Hepatocyte (in vitro differentiated cells): Measurements from ENCODE around the gene ADD1. TPM values are rescaled to one million over a fixed set of nuclear protein-coding genes. Genes with fewer than 3 reads are reported as not detected.
"Not testable (repeated sequence)": the region's sequence is repeated elsewhere in the genome, so short reads cannot be mapped to it uniquely, and the experiment has no call there.

Source experiments
- DNase-seq: peaks from one replicate; pipeline ENCODE4 v3.0.0-alpha.2; 2016; ENCODE audit warnings: low spot score
- H2AFZ ChIP-seq: fragments of 200-600 bp; sonication (generic); 2 replicates; pipeline ENCODE4 v1.6.0; 2016; ENCODE audit warnings: antibody characterized with exemption, mild to moderate bottlenecking
- H3K27ac ChIP-seq: fragments of 200-600 bp; sonication (generic); 2 replicates; pipeline ENCODE4 v1.5.1; 2016; ENCODE audit warnings: mild to moderate bottlenecking
- H3K27me3 ChIP-seq: fragments of 200-600 bp; sonication (generic); 2 replicates; pipeline ENCODE4 v1.6.1; 2016
- H3K36me3 ChIP-seq: fragments of 200-600 bp; sonication (generic); replicated peaks from 2 replicates; pipeline ENCODE4 v1.5.1; 2016; ENCODE audit warnings: low read depth; ENCODE audit not compliant: insufficient read depth
- H3K4me1 ChIP-seq: fragments of 200-600 bp; sonication (generic); 2 replicates; pipeline ENCODE4 v1.5.1; 2016; ENCODE audit warnings: mild to moderate bottlenecking, moderate library complexity; ENCODE audit not compliant: insufficient read depth
- H3K4me2 ChIP-seq: fragments of 200-600 bp; sonication (generic); 2 replicates; pipeline ENCODE4 v1.6.0; 2016
- H3K4me3 ChIP-seq: fragments of 200-600 bp; sonication (generic); 2 replicates; pipeline ENCODE4 v1.5.1; 2016; ENCODE audit warnings: mild to moderate bottlenecking
- H3K79me2 ChIP-seq: fragments of 200-600 bp; sonication (generic); 2 replicates; pipeline ENCODE4 v1.6.0; 2017; ENCODE audit warnings: mild to moderate bottlenecking
- H3K9me2 ChIP-seq: fragments of 200-600 bp; sonication (generic); replicated peaks from 2 replicates; pipeline ENCODE4 v1.6.0; 2017; ENCODE audit warnings: mild to moderate bottlenecking; ENCODE audit not compliant: insufficient read depth
- H3K9me3 ChIP-seq: fragments of 200-600 bp; sonication (generic); 2 replicates; pipeline ENCODE4 v1.5.1; 2016; ENCODE audit warnings: low read depth, mild to moderate bottlenecking
- H4K20me1 ChIP-seq: fragments of 200-600 bp; sonication (generic); 2 replicates; pipeline ENCODE4 v1.6.0; 2016; ENCODE audit warnings: mild to moderate bottlenecking; ENCODE audit not compliant: insufficient read depth, poor library complexity, severe bottlenecking
- CTCF ChIP-seq: fragments of 200-600 bp; sonication (generic); IDR thresholded peaks from 2 replicates; pipeline ENCODE4 v1.5.1; 2016; ENCODE audit warnings: antibody characterized with exemption, mild to moderate bottlenecking; ENCODE audit not compliant: poor library complexity
- EZH2 ChIP-seq: fragments of 200-600 bp; sonication (generic); IDR thresholded peaks from 2 replicates; pipeline ENCODE4 v1.6.1; 2016; ENCODE audit warnings: antibody characterized with exemption, mild to moderate bottlenecking, borderline replicate concordance
- EZH2phosphoT487 ChIP-seq: fragments of 200-600 bp; sonication (generic); IDR thresholded peaks from one replicate; pipeline ENCODE4 v1.6.1; 2018; ENCODE audit warnings: antibody characterized with exemption, mild to moderate bottlenecking, low read depth, moderate library complexity; ENCODE audit not compliant: unreplicated experiment, severe bottlenecking
- WGBS: methylation state at CpG from one replicate; pipeline ENCODE4 v1.1.6; 2016; ENCODE audit warnings: low lambda C conversion rate; ENCODE audit errors: missing lambda C conversion rate; 5-methylcytosine and 5-hydroxymethylcytosine counted together
- polyA plus RNA-seq: library from polyadenylated mRNA; unstranded; fragments of >200 nt; fragmentation: Nextera tagmentation; extraction: Ambion mirVana; gene quantifications from 2 replicates; pipeline ENCODE4 v1.2.1, GENCODE V29; 2016
- total RNA-seq: library from RNA; depleted of rRNA; stranded (reverse); fragments of >200 nt; gene quantifications from 2 replicates; pipeline ENCODE4 v1.2.3, GENCODE V29; 2014

Gene ADD1
- total and polyA plus RNA-seq, 2 experiments from 2014 or later, result 179 to 208 TPM

GRCh38 chr4:2958446-2958845 is 114.8 kb downstream of the ADD1 start:
- no peak for DNase-seq
- WGBS, result 69% methylated on average over 9 of the region's 9 CpGs
- TF ChIP-seq EZH2phosphoT487 (no peak), CTCF (no peak), EZH2 (no peak)
- H4K20me1 ChIP-seq, result peaks cover 8% of the 10 kb centered on the region
- peak overlapping the region; percentile 44 for H3K4me2 ChIP-seq
- peaks cover 22% of the 10 kb centered on the region for H3K4me1 ChIP-seq
- no peak overlapping the region for H2AFZ ChIP-seq
- H3K36me3 ChIP-seq, result no peaks in the 10 kb centered on the region
- no peak overlapping the region for H3K4me3 ChIP-seq
- peaks cover 67% of the 10 kb centered on the region for H3K79me2 ChIP-seq
- no peaks in the 10 kb centered on the region for H3K27me3 ChIP-seq
- H3K9me2 ChIP-seq, result no peaks in the 10 kb centered on the region
- H3K27ac ChIP-seq, result peak overlapping the region; percentile 30
- H3K9me3 ChIP-seq, result no peaks in the 10 kb centered on the region

GRCh38 chr4:2960450-2960849 is 116.8 kb downstream of the ADD1 start:
- 93% methylated on average over 4 of the region's 4 CpGs for WGBS
- not testable (repeated sequence) for H2AFZ ChIP-seq, H3K9me3 ChIP-seq, DNase-seq, H3K4me2 ChIP-seq, H3K9me2 ChIP-seq, H3K36me3 ChIP-seq, H3K4me3 ChIP-seq, H3K27ac ChIP-seq, H4K20me1 ChIP-seq, H3K27me3 ChIP-seq
- Histone ChIP-seq H3K4me1 (peaks cover 22% of the 10 kb centered on the region), H3K79me2 (peaks cover 76% of the 10 kb centered on the region)

GRCh38 chr4:2961421-2961810 is 117.8 kb downstream of the ADD1 start:
- Histone ChIP-seq H3K4me1 (peaks cover 22% of the 10 kb centered on the region), H3K36me3 (no peaks in the 10 kb centered on the region), H3K27me3 (no peaks in the 10 kb centered on the region), H2AFZ (no peak overlapping the region), H3K4me2 (peak overlapping the region; percentile 88), H4K20me1 (peaks cover 8% of the 10 kb centered on the region), H3K9me2 (no peaks in the 10 kb centered on the region), H3K9me3 (no peaks in the 10 kb centered on the region), H3K27ac (no peak overlapping the region), H3K79me2 (peaks cover 68% of the 10 kb centered on the region), H3K4me3 (no peak overlapping the region)
- TF ChIP-seq EZH2 (no peak), EZH2phosphoT487 (no peak), CTCF (no peak)
- DNase-seq, result no peak
- WGBS, result 68% methylated on average over 8 of the region's 8 CpGs

- Histone ChIP-seq H3K36me3 (no peaks in the 10 kb centered on the region), H3K9me2 (no peaks in the 10 kb centered on the region), H3K9me3 (no peaks in the 10 kb centered on the region), H4K20me1 (peaks cover 8% of the 10 kb centered on the region), H3K27me3 (no peaks in the 10 kb centered on the region), H3K27ac (peak overlapping the region; percentile 91), H3K4me3 (peak overlapping the region; percentile 63), H2AFZ (no peak overlapping the region), H3K4me2 (peak overlapping the region; percentile 88), H3K4me1 (peaks cover 22% of the 10 kb centered on the region), H3K79me2 (peaks cover 63% of the 10 kb centered on the region)
- WGBS, result 55% methylated on average over 14 of the region's 14 CpGs
- DNase-seq, result no peak
- no peak for TF ChIP-seq EZH2
- no peak for TF ChIP-seq EZH2phosphoT487
- no peak for TF ChIP-seq CTCF
Observed at GRCh38 chr4:2961811-2962441, 118.3 kb downstream of the ADD1 start.
